Measurements from ENCODE around the gene S1PR3.
"Not testable (repeated sequence)": the region's sequence is repeated elsewhere in the genome, so short reads cannot be mapped to it uniquely, and the experiment has no call there.

DNA sequence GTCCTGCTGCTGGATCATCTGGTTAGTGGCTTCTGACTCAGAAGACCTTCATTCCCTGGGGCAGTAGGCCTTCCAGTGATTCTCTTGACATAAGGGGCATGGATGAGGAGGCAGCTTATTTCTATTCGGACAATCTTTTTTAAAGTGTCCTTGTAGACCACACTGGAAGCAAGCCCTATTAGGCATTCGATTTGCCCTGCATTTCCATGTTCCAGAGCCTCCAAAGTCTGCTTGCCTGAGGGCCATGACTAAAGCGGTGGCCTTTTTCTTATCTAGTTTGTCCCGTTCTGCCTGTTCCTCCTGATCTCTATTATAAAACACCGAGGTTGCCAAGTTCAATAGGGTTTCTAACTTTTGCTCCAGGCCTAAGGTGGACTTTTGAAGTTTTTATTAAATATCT lies 49.7 kb upstream of the S1PR3 start:
- TF ChIP-seq EZH2 (IDR thresholded peaks at IDR 0.05; ENCODE audit: low read length, unreplicated experiment), result not testable (repeated sequence)
- TF ChIP-seq, protein P1, sequence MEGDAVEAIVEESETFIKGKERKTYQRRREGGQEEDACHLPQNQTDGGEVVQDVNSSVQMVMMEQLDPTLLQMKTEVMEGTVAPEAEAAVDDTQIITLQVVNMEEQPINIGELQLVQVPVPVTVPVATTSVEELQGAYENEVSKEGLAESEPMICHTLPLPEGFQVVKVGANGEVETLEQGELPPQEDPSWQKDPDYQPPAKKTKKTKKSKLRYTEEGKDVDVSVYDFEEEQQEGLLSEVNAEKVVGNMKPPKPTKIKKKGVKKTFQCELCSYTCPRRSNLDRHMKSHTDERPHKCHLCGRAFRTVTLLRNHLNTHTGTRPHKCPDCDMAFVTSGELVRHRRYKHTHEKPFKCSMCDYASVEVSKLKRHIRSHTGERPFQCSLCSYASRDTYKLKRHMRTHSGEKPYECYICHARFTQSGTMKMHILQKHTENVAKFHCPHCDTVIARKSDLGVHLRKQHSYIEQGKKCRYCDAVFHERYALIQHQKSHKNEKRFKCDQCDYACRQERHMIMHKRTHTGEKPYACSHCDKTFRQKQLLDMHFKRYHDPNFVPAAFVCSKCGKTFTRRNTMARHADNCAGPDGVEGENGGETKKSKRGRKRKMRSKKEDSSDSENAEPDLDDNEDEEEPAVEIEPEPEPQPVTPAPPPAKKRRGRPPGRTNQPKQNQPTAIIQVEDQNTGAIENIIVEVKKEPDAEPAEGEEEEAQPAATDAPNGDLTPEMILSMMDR (conservative IDR thresholded peaks at IDR 0.05; ENCODE audit: low read depth, low read length), result not testable (repeated sequence)
